Activated CD4-positive, alpha-beta T cell treated with anti-CD3 and anti-CD28 coated beads for 4 hours (primary cell): ENCODE results near the gene SMOC2.
"Not testable (repeated sequence)": the region's sequence is repeated elsewhere in the genome, so short reads cannot be mapped to it uniquely, and the experiment has no call there.

Experiments
- DNase-seq, 2 donors: peaks; one replicate each; pipeline ENCODE4 v3.0.0-alpha.2; 2020

SMOC2 gene

DNA sequence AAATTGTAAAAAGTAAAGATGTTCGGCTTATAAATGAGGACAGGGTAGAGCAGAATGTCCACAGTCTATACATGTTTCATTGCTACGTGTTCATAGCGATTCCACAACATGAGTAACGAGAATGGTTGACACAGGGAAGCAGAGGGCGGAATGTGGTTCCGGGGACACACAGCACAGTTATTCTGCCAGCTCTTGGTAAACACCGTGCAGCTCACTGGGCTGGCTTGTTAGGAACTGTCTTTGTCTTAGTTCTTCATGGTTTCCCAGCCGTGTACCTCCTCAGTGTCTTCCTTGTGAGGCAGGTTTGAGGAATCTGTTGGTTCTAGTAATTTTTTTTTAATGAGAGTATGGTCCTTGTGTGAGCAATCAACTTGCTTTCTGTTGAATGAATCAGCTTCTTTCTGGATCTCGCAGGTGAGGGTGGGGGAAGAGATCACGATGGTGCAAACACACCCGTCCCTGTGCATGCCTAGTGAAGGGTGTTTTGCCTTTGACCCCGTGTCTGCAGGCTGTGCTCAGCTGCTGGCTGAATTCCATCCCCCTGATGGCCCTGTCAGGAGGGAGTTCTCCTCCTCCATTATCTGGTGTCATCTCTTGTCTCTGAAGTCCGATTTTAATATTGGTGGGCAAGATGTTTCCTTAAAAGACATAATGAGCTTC lies 168.2 kb downstream of the SMOC2 start:
- no peak for DNase-seq

DNA sequence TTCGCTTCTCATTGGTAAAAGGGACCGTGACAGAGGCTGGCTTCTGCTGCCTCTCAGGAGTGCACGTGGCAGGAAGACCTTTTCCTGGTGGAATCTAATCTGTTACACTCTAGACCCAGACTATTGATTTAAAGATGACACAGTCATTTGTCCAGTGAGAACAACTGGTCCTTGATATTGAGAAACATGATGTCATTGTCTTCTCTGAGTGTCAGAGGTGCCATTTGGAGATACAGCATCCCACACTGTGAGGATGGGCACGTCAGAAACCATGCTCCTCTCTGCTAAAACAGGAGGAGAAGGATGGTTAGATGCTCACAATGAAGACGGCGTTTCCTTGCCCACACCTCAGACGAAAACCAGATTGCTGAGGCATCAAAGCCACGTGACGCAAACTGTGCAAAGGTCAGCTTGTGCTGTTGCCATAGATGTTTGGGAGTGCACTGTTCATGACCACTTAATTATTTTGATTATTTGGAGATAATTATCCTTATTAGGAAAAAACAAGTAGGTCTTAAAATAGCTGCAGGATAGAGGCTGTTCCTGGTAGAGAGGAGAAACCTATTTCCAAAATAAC lies 169.0 kb downstream of the SMOC2 start:
- DNase-seq, result no peak

DNA sequence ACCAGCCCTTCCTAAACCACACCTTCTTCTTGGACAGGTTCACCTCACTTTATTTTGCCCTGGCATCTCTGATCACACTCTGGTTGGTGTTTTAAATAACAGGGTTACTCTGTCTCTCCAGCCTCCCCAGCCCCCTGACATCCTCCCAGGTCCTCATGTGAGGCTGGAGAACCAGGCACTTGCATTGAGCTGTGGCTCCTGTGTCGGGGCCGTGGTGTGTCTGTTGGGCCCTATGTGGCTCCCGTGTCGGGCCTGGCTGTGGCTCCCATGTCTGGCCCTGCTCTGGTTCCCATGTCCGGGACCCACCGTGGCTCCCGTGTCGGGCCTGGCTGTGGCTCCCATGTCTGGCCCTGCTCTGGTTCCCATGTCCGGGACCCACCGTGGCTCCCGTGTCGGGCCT lies 170.0 kb downstream of the SMOC2 start:
- DNase-seq, result not testable (repeated sequence)

DNA sequence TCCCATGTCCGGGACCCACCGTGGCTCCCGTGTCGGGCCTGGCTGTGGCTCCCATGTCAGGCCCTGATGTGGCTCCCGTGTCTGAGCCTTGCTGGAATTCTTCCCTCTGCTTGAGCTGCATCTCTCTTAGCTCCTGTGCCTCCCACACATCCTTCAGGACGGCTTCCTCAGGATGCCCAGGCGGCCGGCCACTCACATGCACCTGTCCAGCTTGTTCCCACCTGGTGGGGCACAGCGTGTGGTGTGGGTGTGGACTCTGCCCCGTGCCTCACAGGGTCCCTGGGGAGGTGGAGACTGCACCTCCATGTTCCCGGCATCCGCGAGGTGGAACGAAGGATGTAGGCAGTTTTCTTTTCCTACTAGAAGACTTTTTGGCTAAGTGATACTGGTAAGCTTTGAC lies 170.7 kb downstream of the SMOC2 start:
- no peak for DNase-seq

DNA sequence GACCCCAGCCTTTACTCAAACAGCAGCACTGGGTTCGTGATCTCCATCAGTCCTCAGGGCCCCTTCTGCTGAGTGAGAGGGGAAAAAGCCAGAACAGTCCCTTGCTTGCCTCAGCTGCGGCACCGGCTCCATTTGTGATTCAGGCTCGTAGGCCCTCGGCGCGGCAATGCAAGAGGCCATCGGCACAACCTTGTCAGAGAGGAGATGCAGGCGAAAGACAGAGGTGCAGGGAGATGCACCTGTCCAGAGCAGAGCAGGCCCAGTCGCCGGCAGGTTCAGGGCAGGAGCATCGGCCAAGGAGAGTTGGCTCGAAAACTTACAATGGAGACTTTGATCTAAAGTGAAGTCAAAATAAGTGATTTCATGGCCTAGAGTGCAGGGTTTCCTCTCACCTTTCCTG lies 171.6 kb downstream of the SMOC2 start:
- no peak for DNase-seq

DNA sequence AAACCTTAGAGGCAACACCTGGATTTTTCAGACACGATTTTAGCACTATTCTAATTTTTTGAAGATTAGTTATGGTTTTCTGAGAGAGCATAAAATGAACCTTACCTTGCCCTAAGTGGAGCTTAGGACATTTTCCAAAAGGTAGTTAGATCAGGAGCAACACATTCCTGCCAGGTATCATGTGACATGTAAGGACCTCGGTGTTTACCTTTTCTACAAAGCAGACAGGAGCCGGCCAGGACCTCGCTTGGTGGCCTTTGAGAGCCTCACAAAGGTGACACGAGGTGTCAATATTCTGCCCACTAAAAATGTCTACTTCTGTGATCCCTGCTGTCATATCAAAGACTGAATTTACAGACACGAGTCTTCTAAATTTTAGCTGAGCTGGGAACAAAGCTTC lies 174.9 kb downstream of the SMOC2 start:
- DNase-seq, result no peak

DNA sequence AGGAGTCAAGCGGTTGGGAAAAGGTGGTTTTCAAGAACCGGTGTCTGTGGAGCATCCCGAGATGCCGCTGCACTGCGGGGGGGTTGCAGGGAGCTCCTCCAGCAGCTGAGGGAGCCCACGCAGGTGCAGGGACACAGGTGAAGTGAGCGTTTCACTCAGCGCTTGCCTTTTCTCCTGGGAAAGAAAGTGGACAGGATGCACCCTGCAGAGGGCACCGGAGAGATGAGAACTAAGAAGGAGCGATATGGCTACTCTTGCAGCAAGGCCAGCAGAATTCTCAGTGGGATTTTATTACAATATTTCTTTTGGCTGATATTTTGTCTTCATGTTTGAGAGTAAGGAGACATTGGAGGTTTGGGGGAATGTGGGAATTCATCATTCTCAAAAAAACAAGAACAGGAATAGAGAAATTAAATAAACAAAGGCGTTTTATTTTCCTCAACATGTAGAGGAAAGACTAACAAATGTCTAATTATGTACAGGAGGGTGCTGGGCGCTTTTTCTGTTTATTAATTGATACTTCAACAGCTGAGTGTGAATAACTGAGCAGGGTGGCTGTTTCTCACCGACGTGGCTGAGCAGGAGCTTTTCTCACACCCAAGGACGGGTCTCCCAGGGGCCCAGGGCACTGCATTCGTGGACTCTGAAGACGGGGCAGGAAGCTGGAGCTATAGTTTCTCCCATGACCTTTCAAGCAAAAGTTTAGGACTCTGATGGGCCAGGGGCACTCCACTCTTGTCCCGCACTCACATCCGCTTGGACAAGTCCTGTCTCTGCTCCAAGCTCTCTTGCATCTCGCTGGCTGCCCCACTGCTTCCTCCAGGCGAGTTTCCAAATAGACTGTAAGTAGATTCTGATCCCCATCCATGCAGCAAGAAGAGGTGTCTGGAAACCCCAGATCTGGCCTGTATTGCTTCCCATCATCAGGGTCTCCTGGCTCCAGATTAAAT lies 176.1 kb downstream of the SMOC2 start:
- no peak for DNase-seq

DNA sequence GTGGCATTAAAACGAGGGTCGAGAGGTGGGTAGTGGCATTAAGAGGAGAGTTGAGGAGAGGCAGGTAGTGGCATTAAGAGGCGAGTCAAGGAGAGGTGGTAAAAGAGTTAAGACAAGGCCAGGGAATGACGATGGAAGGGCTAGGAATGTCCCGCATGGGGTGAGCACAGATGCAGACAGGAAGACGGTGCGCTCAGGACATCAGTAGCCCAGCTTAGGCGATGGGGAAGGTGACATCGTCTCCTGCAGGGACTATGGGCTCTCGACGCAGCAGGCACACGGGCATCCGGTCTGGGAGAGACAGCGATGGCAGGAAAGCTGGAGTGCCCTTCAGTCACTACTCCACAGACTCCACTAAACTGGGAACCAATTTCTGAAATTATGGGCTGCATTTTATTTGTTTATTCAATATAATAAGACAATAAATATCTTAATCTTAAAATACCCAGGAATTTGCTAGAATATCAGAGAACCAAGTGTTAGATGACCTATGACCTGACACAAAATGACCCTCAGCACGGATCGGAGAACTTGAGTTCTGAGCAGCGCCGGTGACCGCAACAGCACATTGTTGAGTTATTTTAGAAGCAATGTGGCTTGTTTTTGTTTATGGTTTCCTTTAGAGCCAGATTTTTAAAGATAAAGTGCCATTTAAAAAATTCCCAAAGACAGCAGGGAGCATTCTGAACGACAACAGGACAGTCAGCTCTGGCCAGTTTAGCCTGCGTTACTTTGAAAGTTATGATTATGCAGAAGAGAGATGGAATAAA lies 177.7 kb downstream of the SMOC2 start:
- DNase-seq, result no peak

DNA sequence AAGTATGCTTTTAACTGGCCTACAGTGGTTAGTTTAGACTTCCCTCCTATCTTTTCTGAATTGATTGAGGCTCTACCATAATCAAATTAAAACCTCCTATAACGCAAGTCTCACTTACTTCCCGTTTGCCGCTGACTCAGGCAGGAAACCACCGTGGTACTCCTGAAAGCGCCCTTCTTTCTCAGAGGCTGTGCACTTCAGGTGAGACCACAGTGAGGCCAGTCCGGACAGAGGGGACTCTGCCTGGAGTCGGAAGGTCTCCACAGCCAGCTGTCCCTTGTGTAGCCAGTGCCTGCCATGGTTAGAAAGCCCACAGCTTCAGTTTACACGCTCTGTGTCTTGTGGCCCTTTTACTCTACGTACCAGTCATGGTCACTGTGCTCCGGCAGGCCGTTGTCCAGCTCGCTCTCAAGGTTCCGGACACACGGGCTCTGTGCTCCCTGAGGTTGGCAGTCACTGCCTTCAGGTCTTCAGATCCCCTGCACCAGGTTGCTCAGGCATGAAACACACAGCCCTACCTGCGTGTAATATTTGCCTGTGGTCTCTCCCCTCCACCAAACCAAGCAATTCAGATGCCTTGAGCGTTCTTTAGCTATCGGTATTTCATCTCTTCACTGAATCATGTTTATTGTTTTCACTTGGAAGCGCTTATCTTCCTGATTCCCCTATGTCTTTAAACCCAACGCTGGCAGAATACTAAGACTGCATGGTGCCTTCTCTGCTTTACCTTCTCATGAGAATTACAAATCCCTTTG lies 178.8 kb downstream of the SMOC2 start:
- peak in 1 of 2 donors; percentile 7 for DNase-seq

DNA sequence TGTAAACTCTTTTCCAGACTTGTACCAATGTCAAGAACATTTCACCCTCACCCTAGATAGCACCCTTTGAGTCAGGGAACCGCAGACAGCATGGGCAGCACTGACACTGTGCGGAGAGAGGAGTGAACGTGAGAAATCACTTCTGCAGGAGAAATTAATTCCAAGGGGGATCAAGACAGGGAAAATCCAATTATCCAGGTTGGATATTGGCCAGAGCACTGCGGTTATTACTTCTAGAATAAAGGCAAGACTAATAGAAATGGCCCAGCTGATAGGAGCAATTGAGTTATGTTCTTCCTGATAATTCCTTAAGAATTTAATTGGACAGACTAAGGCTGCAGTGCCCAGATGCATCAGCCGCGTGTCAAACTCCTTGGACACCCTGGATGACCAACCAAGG lies 179.6 kb downstream of the SMOC2 start:
- no peak for DNase-seq

DNA sequence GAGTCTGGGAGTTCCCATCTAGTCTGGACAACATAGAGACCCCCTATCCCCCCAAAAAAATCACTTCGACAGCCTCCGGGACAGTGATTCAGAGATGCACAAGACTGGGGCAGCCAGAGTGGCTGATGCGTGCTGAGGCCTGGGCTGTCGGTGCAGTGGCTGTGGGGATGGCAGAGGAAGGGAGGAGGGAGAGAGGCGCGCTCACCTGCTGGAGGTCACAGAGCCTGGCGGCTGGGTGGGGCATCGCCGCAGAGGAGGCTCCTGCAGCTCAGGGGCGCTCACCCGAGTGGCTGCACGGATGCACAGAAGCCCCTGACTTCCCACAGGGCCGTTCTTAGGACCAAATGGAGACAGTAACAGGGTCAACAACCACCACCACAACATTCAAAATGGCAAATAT lies 182.8 kb downstream of the SMOC2 start:
- no peak for DNase-seq

DNA sequence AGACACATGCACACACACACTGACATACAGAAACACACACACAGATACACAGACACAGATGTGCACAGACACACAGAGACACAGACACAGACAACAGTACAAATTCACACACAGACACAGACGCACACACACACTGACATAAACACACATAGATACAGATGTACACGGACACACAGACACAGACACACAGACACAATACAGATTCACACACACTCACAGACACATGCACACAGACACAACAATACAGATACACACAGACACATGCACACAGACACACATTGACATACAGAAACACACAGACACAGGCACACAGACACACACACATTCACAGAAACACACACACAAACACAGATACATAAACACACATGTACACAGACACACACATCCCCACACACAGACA lies 183.6 kb downstream of the SMOC2 start:
- DNase-seq, result no peak

DNA sequence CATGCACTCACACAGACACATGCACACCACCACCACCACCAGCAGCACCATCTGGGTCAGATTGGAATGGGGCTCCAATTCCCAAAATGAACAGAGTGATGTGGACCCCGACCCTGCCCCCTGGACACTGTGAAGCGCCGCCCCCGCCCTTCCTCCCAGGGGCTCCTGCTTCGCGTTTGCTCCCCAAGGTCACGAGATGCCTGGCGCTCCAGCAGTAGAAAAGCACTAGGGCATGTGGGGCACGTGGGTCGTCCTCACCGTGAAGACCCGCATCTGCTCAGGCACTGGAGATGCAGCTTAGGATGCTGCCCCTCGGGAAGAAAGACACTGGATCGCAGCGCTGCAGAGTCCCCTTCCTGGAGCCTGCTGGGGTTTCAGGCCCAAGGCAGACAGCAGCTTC lies 184.0 kb downstream of the SMOC2 start:
- DNase-seq, result no peak

DNA sequence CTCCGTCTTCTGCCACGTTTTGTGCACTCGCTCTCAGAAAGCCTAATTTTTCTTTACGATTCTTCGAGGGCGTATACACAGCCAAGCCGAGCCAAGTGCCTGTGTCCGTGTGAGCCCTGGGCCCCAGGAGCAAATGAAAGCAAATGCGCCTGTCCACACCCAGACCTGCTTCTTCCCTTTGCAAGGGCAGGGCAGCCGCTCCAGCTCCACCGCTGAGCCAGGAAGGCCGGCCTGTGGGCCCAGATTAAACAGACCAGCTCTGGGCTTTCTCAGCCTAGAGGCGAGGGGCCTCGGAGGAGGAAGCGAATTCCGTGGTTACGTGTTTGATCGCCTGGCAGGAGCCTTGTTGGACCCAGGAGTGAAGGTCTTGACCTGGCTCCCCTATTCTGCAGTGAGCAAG lies 184.6 kb downstream of the SMOC2 start:
- DNase-seq, result no peak

DNA sequence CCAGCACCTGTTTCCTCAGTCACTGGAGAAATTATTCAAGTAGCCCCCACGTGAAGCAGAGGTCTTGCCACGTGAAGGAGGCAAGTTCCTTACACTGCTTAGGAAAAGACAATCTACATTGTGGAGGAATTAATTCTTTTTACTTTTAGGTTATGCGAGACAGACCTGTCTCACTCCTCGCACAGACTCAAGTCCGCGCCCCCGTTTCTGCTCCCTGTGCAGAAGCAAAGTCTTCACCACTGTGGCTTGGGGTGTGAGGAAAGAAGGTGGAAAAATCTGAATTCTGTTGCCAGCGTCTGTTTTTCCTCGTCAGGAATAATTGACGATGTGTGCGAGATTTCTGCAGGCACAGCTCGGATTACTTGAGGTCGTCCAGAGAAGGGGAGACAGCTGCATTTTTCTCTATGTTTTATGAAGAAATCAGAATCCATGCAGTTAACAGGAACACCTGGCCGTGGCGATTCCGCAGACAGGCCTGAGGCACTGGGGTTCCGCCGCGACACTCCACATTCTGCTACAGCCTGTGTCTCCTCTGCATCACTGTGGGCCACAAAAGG lies 185.1 kb downstream of the SMOC2 start:
- no peak for DNase-seq

DNA sequence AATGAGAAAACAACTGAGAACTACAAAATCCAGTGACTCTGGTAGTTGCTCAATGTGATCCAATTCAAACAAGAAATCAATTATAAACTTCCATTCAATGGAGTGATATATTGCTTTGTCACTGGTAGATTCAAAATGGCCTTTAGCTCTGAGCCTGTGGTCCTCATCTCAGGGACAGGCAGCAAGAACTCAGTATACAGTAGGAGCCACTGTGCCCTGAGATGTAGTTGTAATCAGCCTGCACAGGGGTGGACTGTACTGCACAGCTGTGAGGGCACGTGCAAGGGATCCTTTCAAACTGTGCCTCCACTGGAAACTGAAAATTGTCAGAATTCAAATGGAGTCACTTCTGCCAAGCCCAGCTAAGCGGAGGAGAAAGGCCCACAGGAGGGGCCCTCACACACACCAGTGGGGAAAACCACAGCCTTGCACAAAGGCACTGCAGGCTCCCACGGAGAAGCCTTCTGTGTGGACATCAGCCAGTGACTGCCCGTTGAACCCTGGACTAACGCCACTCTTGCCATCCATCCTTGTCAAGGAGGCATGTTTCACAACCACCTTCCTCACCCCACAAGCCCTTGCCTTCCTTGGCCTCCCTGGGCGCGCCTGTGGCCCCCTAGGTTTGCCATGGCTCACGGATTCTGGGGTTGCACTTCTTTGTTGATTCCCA lies 186.7 kb downstream of the SMOC2 start:
- no peak for DNase-seq

DNA sequence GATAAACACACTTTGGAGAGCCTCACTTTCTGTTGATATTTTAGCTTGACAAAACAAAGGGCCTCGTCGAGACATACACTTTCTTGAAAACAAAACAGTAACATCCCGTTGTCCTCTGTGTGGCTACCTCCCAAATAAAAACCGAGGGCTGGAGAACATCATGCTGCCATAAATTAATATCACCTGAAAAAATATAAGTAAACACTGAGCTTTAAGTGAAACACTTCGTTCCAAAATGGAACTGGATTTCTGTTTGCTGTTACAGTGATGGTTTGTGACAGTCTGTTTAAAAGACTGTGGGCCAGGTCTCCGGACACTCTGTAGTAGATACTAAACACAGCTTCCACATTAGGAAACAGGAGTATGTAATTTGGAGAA lies 187.2 kb downstream of the SMOC2 start:
- no peak for DNase-seq

DNA sequence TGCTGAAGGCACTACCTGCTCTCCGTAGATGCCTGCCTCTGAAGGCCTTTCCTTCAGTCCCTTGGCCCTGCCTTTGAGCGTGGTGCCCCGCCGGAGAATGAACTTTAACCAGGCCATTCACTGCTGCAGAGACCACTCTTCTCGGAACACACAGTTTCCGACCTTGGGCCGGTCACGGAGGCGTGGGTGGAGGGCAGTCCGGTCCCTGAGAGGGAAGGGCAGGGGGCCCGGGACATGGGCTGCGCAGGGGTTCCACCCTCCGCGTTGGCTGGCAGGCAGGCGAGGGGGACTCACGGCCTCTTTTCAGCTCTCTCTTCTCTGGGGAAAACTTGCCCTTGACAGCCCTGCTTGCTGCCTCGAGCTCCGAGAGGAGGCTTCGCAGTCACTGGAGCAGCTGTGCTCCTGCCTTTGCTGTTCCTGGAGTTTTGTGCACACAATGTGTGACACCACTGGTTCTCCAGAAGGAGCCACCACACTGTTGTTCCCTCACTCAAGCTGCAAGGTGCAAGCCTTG lies 187.8 kb downstream of the SMOC2 start:
- DNase-seq, result no peak

DNA sequence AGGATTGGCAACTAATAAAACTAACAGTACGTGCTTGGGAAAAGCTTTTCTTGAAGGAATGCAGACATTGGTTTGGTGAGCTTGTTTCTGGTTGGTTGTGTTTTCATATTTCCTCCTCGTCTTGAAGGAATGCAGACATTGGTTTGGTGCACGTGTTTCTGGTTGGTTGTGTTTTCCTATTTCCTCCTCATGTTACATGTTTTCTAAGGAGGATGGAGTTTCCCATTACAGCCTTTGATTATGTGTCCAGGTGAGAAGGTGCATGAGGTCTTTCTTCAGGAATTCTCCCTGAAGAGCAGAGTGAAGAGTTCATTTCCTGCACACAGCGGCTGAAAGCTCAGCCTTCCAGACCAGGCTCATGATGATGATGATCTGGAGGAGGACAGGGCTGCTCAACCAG lies 190.6 kb downstream of the SMOC2 start:
- no peak for DNase-seq

DNA sequence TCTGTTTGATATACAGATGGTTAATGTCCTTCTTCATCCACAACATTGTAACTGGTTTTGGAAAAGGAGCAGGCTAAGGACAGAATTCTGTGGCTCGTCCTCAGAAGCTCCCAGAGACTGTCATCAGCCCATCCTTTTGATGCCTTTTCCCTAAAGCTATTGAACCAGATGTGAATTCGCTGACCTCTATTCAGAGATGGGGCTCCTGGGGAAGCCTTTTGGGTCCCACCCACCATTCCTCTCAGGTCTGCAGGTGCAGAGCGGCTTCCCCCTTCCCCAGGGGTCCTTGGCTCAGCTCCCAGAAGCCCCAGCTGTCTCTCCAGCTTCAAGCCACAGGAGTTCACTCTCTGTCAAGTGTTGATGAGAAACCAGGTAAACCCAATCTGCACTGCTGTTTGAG lies 191.7 kb downstream of the SMOC2 start:
- DNase-seq, result no peak

DNA sequence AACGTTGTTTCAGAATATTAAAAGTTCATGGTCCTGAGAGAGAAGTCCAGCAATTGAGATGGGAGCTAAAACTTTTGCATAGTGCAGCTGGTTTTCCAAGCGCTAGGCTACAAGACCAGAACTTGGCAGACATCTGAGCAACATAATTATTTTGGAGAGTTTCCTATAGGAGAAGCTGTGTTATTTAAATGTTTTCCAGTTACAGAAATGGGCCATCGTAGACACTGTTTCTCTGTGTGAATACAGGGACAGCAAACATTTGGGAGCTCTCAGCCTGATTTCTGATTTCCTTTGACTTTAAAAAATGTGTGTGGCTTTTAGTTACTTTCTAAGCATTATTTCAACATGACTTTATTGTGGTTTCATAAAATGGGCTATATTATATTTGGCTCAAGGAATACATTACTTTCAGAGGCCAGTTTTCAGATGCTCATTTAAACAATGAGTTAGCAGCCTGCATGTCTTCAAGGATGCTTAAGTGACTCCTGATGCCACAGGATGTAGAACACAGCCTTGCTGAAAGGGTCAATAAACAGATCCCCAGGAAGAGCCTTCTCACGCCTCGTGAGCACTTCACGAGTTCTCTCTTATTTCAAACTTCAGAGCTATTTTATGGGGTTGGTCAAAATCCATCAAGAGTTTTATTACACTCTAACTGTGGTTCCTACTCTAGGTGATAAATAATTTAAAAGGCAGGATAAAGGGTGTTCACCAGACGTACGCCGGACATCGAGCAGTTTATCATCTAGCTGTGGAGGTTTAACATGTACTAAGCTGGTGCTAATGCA lies 193.8 kb downstream of the SMOC2 start:
- no peak for DNase-seq
